Middle frontal gyrus (tissue), 1 donor: ENCODE data around the gene RPL39L.
"Not testable (repeated sequence)": the region's sequence is repeated elsewhere in the genome, so short reads cannot be mapped to it uniquely, and the experiment has no call there.

Experiments
- DNase-seq: peaks from one replicate; pipeline ENCODE4 v3.0.0-alpha.2; 2015; ENCODE audit warnings: low spot score; ENCODE audit errors: extremely low spot score

Gene RPL39L

GRCh38 chr3:187139895-187140253, 578 bp upstream of the RPL39L start:
- no peak for DNase-seq

DNA sequence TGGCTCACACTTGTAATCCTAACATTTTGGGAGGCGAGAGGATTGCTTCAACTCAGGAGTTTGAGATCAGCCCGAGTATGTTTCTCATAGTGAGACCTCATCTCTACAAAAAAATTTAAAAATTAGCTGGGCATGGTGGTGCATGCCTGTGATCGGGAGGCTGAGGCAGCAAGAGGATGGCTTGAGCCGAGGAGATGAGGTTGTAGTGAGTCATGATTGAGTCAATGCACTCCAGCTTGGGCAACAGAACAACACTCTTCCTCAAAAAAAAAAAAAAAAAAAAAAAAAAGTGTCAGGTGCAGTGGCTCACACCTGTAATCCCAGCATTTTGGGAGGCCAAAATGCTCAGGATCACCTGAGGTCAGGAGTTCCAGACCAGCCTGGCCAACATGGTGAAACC, 2.4 kb downstream of the RPL39L start:
- no peak for DNase-seq

- no peak for DNase-seq
Observed at GRCh38 chr3:187136337-187136736, 3.0 kb downstream of the RPL39L start.

DNA sequence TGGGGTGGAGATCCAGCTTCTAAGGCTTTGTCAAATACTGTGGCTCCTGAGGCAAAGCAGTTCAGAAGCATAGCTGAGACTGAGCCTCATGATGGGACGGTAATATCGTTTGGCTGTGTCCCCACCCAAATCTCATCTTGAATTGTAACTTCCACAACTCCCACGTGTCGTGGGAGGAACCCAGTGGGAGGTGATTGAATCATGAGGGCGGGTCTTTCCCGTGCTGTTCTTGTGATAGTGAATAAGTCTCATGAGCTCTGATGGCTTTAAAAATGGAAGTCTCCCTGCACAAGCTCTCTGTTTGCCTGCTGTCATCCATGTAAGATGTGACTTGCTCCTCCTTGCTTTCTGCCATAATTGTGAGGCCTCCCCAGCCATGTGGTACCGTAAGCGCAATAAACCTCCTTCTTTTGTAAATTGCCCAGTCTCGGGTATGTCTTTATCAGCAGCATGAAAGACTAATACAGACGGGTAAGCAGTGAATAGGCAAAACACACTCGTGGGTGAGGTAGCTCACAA, 4.1 kb downstream of the RPL39L start:
- not testable (repeated sequence) for DNase-seq

- DNase-seq = not testable (repeated sequence)
Observed at GRCh38 chr3:187133181-187133580, 6.1 kb downstream of the RPL39L start.

DNA sequence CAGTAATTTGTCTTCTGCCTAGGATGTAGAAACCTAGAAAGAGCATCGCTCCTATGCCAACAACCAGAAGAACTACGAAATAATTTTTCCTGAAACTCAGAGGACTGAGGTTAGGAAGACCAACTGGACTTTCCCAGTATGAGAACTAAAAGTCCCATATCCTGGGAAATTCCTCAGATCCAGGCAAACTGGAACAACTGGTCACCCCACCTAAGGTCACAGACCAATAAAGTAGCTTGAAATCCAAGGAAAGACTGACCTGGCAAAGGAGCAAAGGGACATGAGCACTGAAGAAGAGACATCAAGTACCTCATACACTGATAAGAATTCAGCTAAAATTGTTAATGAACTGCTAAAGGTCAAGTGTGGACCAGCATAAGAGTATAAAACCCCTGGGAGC, 6.6 kb downstream of the RPL39L start:
- DNase-seq = no peak

GRCh38 chr3:187131981-187132380, 7.3 kb downstream of the RPL39L start:
- no peak for DNase-seq

DNA sequence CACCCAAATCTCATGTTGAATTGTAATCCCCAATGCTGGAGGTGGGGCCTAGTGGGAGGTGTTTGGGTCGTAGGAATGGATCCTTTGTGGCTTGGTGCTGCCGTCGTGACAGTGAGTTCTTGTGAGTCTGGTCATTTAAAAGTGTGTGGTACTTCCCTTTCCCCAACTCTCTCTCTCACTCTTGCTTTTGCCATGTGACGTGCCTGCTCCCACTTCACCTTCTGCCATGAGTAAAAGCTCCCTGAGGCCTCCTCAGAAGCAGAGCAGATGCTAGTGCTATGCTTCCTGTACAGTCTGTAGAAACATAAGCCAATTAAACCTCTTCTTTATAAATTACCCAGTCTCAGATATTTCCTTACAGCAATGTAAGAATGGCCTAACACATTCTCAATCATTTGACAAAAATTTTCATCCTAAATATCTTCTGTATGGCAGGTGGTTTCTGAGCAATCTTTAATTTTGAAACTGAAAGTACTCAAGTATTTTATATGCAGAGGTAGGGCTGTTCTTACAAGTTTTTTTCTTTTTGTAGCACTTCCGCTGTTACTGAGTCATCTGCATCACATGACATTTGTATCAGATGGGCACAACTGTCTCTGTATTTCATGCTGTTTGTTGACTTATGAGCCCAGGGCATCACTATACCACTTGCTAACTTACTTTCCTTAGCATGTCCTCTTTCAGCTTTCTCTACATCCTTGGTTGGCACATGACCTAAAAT, 8.8 kb downstream of the RPL39L start:
- DNase-seq = no peak

DNA sequence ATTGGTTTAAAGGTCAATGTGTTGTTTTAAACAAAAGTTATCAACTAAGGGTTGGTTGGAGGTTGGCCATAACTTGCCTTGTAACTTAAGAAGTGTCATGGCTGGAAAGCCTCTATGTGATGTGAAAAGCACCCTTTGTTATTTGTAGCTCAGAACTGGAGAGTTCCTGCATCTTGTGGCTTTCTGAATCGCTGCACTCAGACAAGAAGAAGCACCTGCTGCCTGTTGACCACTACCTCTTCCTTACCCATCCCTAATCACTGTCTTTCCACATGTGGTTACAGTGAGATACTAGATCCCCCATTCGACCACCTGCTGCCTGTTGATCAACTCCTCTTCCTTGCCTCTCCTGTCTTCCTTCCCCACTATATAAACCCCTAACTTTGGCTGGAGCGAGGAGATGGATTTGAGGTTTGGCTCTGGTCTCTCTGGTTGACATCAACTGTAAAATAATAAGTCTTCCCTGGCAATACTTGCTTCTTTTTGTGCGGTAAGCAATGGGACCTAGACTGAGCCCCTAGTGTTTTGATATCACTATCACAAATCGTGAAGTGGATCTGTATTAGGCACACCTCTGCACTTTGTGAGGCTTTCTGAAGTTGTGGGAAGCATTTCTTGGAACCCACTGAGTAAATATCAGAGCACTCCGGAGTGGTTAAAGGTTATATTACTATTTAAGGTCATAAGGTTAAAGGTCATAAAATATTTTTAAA, 13.8 kb downstream of the RPL39L start:
- DNase-seq = no peak

- no peak for DNase-seq
Observed at GRCh38 chr3:187122261-187122660, 17.0 kb downstream of the RPL39L start.

- no peak for DNase-seq
Observed at GRCh38 chr3:187120326-187120725, 19.0 kb downstream of the RPL39L start.

GRCh38 chr3:187114511-187114910, 24.8 kb downstream of the RPL39L start:
- DNase-seq = no peak

DNA sequence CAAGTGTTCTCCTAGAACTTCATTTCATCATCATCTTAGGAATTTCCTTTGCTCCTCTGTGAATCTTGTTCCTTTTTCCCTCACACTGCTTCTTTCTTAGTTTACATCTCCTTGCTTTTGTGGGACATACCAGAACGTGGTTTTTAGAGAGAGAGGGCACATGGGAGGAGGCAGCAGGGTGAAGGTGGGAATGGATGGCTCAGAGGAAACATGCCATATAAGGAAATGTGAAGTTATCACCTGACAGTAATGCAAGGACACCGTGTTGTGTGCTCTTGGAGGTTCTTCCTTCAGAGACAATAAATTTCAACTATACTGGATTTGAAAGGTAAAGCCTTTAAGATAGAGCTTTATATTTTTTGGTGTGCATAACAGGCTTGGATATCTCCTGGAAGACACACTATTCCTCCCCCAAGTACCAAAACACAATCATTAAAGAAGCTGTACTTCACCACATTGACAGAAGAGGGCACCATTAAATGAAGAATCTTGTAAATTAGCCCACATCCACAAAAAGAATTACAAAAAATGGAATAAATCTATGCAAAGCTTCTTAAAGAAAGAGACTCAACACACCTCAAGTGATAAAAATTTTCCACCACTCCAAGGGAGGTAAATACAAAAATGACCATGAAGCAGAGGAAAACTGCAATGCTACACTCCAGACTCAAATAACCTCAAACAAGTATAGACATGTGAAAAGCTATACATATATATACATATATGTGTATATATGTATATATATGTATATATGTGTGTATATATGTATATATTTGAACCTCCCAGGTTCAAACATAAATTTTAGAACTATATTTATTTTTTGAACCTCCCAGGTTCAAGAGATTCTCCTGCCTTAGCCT, 26.1 kb downstream of the RPL39L start:
- DNase-seq = no peak

DNA sequence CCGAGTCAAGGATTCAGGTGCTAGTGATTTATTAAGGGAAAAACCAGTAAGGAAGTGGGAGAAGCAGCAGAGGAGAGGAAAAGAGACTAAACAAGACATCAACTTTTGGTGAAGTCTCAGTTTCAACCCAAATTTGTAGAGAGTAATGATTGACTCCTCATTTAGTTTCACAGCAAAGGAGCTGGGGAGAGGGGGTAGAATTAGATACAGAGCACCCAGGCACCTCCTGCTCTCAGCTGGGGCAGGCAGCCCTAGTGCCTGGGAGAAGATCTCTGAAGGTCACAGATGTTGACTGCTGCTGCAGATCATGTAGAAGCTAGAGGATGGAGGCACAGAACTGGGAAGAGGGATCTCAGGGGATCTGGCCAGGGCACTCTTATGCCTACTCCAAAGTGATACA, 29.1 kb downstream of the RPL39L start:
- DNase-seq = no peak

DNA sequence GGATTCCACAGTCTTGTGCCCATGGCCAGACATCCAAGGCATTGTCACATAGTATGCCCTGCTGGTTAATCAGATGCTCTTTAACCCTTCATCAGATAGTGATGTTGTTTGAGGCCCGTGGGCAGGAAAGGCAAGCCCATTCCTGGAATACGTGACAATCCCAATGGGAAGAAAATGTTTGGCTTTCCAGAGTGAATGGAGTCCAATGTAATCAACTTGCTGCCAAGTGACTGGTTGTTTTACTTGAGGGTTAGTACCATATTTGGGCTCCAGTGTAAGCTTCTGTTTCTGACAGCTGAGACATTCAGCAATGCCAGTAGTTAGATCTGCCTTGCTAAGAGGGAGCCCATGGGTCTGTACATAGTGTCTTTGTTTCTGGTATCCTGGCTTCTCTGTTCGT, 31.3 kb downstream of the RPL39L start:
- DNase-seq = no peak

DNA sequence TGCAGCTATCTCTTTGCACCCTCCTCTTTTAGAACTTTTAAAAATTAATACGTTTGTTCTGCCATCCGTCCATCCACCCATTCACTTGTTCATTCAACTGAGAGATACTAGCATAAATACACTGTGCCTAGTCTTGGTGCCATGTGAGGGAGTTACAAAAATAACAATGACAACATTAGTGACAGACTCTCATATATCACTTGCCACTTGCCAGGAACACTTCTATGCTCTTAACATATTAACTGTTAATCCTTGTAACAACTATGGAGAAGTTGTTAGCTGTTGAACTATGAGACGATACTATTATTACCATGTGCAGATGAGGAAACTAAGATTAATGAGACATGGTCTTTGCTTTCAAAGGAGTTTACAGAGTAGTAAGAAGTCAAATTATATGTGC, 33.6 kb downstream of the RPL39L start:
- no peak for DNase-seq

GRCh38 chr3:187104933-187105332, 34.4 kb downstream of the RPL39L start:
- no peak for DNase-seq

GRCh38 chr3:187104342-187104741, 35.0 kb downstream of the RPL39L start:
- no peak for DNase-seq

GRCh38 chr3:187103251-187103650, 36.0 kb downstream of the RPL39L start:
- DNase-seq = no peak

DNA sequence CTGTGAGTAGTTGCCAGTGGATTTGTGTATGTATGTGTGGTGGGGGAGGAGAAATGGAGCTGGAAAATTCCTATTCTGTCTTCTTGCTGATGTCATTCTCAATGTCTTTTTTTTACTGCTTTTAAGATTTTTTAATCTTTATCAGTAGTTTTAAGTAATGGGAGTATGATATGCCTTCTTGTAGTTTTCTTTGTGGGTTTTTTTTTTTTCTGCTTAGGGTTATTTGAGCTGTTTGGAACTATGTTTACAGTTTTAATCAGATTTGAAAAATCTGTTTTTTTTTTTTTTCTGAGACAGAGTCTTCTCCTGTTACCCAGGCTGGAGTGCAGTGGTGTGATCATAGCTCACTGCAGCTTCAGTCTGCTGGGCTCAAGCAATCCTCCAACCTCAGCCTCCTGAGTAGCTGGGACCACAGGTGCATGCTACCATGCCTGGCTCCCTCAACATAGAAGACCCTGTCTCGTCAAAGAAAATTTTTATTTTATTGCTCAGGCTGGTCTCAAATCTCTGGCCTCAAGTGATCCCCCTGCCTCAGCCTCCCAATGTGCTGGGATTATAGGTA, 37.1 kb downstream of the RPL39L start:
- no peak for DNase-seq

DNA sequence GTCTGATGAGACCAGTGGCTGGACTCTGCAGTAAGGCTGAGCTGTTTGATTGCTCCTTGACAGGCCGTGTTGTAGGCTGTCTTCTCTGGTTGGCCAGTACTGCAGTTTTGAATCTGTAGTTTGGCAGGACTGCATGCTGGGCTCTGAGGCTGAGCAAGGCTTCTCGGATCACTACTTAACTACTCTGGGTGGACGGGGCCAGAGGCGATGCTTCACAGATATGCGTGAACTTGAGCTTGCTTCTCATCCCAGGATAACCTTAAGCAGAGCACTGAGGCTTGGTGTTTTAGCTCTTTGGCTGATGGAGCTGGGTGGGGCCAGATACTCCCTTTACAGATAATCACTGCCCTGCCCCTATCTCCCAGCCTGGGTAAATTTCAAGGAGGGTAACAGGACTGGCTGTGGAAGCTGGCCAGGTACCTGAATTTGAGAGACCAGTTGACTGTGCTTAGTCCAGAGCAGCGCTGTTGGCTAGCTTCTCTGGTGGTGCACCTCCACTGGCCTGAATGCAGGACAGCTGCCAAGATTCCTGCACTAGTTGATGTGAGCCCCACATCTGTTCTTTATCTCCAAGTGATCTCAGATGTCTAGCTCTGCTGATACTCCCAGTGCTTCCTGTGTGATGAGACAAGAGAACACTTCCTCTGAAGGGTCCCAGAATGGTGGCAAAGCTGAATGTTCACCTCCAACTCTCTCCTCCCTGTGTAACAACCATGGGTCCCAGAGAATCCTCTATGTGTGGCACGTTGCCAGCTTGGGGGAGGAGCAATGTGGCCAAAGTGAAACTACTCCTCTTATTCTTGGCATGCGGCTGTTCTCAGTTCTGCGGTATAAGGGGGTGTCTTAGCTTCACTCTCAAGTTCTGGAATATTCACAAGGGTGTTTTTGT, 37.9 kb downstream of the RPL39L start:
- DNase-seq = no peak
